ENCODE results near the gene PTK7. TPM values are rescaled to one million over a fixed set of nuclear protein-coding genes. Genes with fewer than 3 reads are reported as not detected.

The PTK7 gene
- total RNA-seq, 1 experiment from 2014 or later = 48.1 TPM

GRCh38 chr6:43186706-43187105 is 110.6 kb downstream of the PTK7 start:
- H3K36me3 ChIP-seq (ENCODE audit: low read depth, low read length) = no peaks in the 10 kb centered on the region; the same call in 1 of the 2 replicates
- H2AFZ ChIP-seq (ENCODE audit: low read length) = no peak overlapping the region
- no peaks in the 10 kb centered on the region for H3K79me2 ChIP-seq (ENCODE audit: low read length)
- no peak for TF ChIP-seq EZH2 (IDR thresholded peaks at IDR 0.05; ENCODE audit: low read length, unreplicated experiment)
- TF ChIP-seq CTCF (conservative IDR thresholded peaks at IDR 0.05; ENCODE audit: low read depth, low read length) = no peak
- no peak for TF ChIP-seq EZH2phosphoT487 (IDR thresholded peaks at IDR 0.05; ENCODE audit: borderline replicate concordance, low read length)
- no peak overlapping the region for H3K4me3 ChIP-seq (ENCODE audit: low read length)
- intact Hi-C loops (cut with micrococcal nuclease) = no loop called here
- POLR2A ChIA-PET (ENCODE audit: unreplicated experiment) = no interaction called here
- no peak overlapping the region for H3K9ac ChIP-seq (ENCODE audit: low read length)
- no peak overlapping the region for H3K27ac ChIP-seq (ENCODE audit: low read length)
- ATAC-seq (no peak), DNase-seq (no peak)
- CTCF ChIA-PET = no interaction called here
- peaks cover 7% of the 10 kb centered on the region for H3K4me1 ChIP-seq (ENCODE audit: insufficient read depth, low read length)
- no peaks in the 10 kb centered on the region for H4K20me1 ChIP-seq (ENCODE audit: low read length)
- H3K27me3 ChIP-seq (ENCODE audit: low read length) = no peaks in the 10 kb centered on the region
- no peaks in the 10 kb centered on the region for H3K9me3 ChIP-seq (ENCODE audit: low read length)
- BruUV-seq (replicated peaks) = no TSS peak
- no peaks in the 10 kb centered on the region for H3F3A ChIP-seq (ENCODE audit: low read length, unreplicated experiment)
- no peak overlapping the region for H3K4me2 ChIP-seq (ENCODE audit: low read length)
- no peaks in the 10 kb centered on the region for H3K9me2 ChIP-seq (replicated peaks; ENCODE audit: low read length)

- peaks cover 1% of the 10 kb centered on the region; the same call in 1 of the 2 replicates for H3K4me1 ChIP-seq (ENCODE audit: insufficient read depth, low read length)
- H3K4me2 ChIP-seq (ENCODE audit: low read length) = no peak overlapping the region
- no peaks in the 10 kb centered on the region for H3F3A ChIP-seq (ENCODE audit: low read length, unreplicated experiment)
- no peak overlapping the region for H2AFZ ChIP-seq (ENCODE audit: low read length)
- TF ChIP-seq EZH2phosphoT487 (IDR thresholded peaks at IDR 0.05; ENCODE audit: borderline replicate concordance, low read length) (no peak), EZH2 (IDR thresholded peaks at IDR 0.05; ENCODE audit: low read length, unreplicated experiment) (no peak)
- H3K79me2 ChIP-seq (ENCODE audit: low read length) = no peaks in the 10 kb centered on the region
- H3K4me3 ChIP-seq (ENCODE audit: low read length) = no peak overlapping the region
- H3K9me2 ChIP-seq (replicated peaks; ENCODE audit: low read length) = no peaks in the 10 kb centered on the region
- BruUV-seq (replicated peaks) = no TSS peak
- no peaks in the 10 kb centered on the region for H3K27me3 ChIP-seq (ENCODE audit: low read length)
- H4K20me1 ChIP-seq (ENCODE audit: low read length) = no peaks in the 10 kb centered on the region
- DNase-seq = no peak
- ChIA-PET CTCF (no interaction called here), POLR2A (ENCODE audit: unreplicated experiment) (no interaction called here)
- no peaks in the 10 kb centered on the region; the same call in 1 of the 2 replicates for H3K36me3 ChIP-seq (ENCODE audit: low read depth, low read length)
- intact Hi-C loops (cut with micrococcal nuclease) = no loop called here
- no peaks in the 10 kb centered on the region for H3K9me3 ChIP-seq (ENCODE audit: low read length)
- H3K27ac ChIP-seq (ENCODE audit: low read length) = no peak overlapping the region
- no peak for ATAC-seq
- no peak overlapping the region for H3K9ac ChIP-seq (ENCODE audit: low read length)
Measured at GRCh38 chr6:43187821-43188220, 111.7 kb downstream of the PTK7 start.

GRCh38 chr6:43188426-43188825 is 112.3 kb downstream of the PTK7 start:
- H3K27me3 ChIP-seq (ENCODE audit: low read length) = no peaks in the 10 kb centered on the region
- H2AFZ ChIP-seq (ENCODE audit: low read length) = no peak overlapping the region
- no peaks in the 10 kb centered on the region for H3K79me2 ChIP-seq (ENCODE audit: low read length)
- H3K9me2 ChIP-seq (replicated peaks; ENCODE audit: low read length) = no peaks in the 10 kb centered on the region
- no peaks in the 10 kb centered on the region for H3K4me1 ChIP-seq (ENCODE audit: insufficient read depth, low read length)
- intact Hi-C loops (cut with micrococcal nuclease) = no loop called here
- H3K4me3 ChIP-seq (ENCODE audit: low read length) = no peak overlapping the region
- ATAC-seq = no peak
- H3K27ac ChIP-seq (ENCODE audit: low read length) = no peak overlapping the region
- no peak overlapping the region for H3K9ac ChIP-seq (ENCODE audit: low read length)
- ChIA-PET POLR2A (ENCODE audit: unreplicated experiment) (no interaction called here), CTCF (no interaction called here)
- no peaks in the 10 kb centered on the region for H3F3A ChIP-seq (ENCODE audit: low read length, unreplicated experiment)
- no peak for TF ChIP-seq EZH2 (IDR thresholded peaks at IDR 0.05; ENCODE audit: low read length, unreplicated experiment)
- TF ChIP-seq EZH2phosphoT487 (IDR thresholded peaks at IDR 0.05; ENCODE audit: borderline replicate concordance, low read length) = no peak
- TF ChIP-seq CTCF (conservative IDR thresholded peaks at IDR 0.05; ENCODE audit: low read depth, low read length) = no peak
- no peaks in the 10 kb centered on the region for H3K9me3 ChIP-seq (ENCODE audit: low read length)
- H3K4me2 ChIP-seq (ENCODE audit: low read length) = no peak overlapping the region
- no peaks in the 10 kb centered on the region for H4K20me1 ChIP-seq (ENCODE audit: low read length)
- DNase-seq = no peak
- BruUV-seq (replicated peaks) = no TSS peak
- no peaks in the 10 kb centered on the region; the same call in 1 of the 2 replicates for H3K36me3 ChIP-seq (ENCODE audit: low read depth, low read length)
